ENCODE measurements around the gene AUTS2.

- no peak for TF ChIP-seq CTCF (IDR thresholded peaks at IDR 0.05)
- no peak for TF ChIP-seq POLR2AphosphoS5 (IDR thresholded peaks at IDR 0.05; ENCODE audit: low read depth, low read length)
- no peak for TF ChIP-seq SIN3A (IDR thresholded peaks at IDR 0.05; ENCODE audit: borderline replicate concordance, insufficient read depth, low read depth, low read length)
- no peak for TF ChIP-seq REST (IDR thresholded peaks at IDR 0.05; ENCODE audit: insufficient read depth in 1 of 2, low read depth in 2 of 2, low read length in 1 of 2)
- TF ChIP-seq TCF7L2 (IDR thresholded peaks at IDR 0.05; ENCODE audit: low read depth, low read length) = no peak
These were observed 701.2 kb downstream of the AUTS2 start for GRCh38 chr7:70299472-70299807.

Data from Panc1 (cell line).